ENCODE measurements around the gene TFAP2E.
"Not testable (repeated sequence)": the region's sequence is repeated elsewhere in the genome, so short reads cannot be mapped to it uniquely, and the experiment has no call there.

Gene TFAP2E

GRCh38 chr1:35577071-35577998, 4.2 kb downstream of the TFAP2E start:
- DNase-seq (ENCODE audit: extremely low spot score), result no peak
- POLR2A ChIA-PET, result no interaction called here
- TF ChIP-seq PKNOX1 (IDR thresholded peaks at IDR 0.05) (no peak), TARDBP (IDR thresholded peaks at IDR 0.05) (no peak)
- CTCF ChIA-PET, result no interaction called here

GRCh38 chr1:35580949-35581388, 7.9 kb downstream of the TFAP2E start:
- CTCF ChIA-PET, result interaction anchor here (0.7 kb wide), 1 partner anchor 129 kb away, joined by 5 read pairs; no protein-coding TSS in a partner anchor
- no peak for TF ChIP-seq CTBP1 (IDR thresholded peaks at IDR 0.05; ENCODE audit: borderline replicate concordance)
- no peak for TF ChIP-seq ARNT (IDR thresholded peaks at IDR 0.05)
- TF ChIP-seq NFRKB (IDR thresholded peaks at IDR 0.05), result no peak
- TF ChIP-seq FOXK2 (IDR thresholded peaks at IDR 0.05), result no peak
- TF ChIP-seq SUZ12 (IDR thresholded peaks at IDR 0.05), result no peak
- TF ChIP-seq BHLHE40 (IDR thresholded peaks at IDR 0.05; ENCODE audit: borderline replicate concordance), result no peak
- no peak for TF ChIP-seq TARDBP (IDR thresholded peaks at IDR 0.05)
- TF ChIP-seq LEF1 (IDR thresholded peaks at IDR 0.05; ENCODE audit: borderline replicate concordance), result no peak
- TF ChIP-seq PKNOX1 (IDR thresholded peaks at IDR 0.05), result no peak
- TF ChIP-seq SP1 (IDR thresholded peaks at IDR 0.05), result no peak
- no peak for TF ChIP-seq FOXM1 (IDR thresholded peaks at IDR 0.05; ENCODE audit: borderline replicate concordance)
- no peak for TF ChIP-seq FOXA1 (IDR thresholded peaks at IDR 0.05)
- no peak for TF ChIP-seq ELF4 (IDR thresholded peaks at IDR 0.05)
- TF ChIP-seq HDGF (IDR thresholded peaks at IDR 0.05; ENCODE audit: borderline replicate concordance), result no peak
- TF ChIP-seq L3MBTL2 (conservative IDR thresholded peaks at IDR 0.05), result no peak
- no peak for TF ChIP-seq ZNF384 (IDR thresholded peaks at IDR 0.05)
- DNase-seq (ENCODE audit: extremely low spot score), result no peak
- POLR2A ChIA-PET, result no interaction called here

GRCh38 chr1:35581621-35582020, 8.5 kb downstream of the TFAP2E start:
- DNase-seq (ENCODE audit: extremely low spot score); POLR2A ChIA-PET: not testable (repeated sequence)
- CTCF ChIA-PET, result interaction anchor here (0.7 kb wide), 1 partner anchor 130 kb away, joined by 5 read pairs; no protein-coding TSS in a partner anchor

- POLR2A ChIA-PET, result interaction anchor here (1.5 kb wide), 1 partner anchor 185 kb away, joined by 6 read pairs; the partner anchor contains the start of gene CLSPN
- no peak for DNase-seq (ENCODE audit: extremely low spot score)
- CTCF ChIA-PET, result interaction anchor here (0.9 to 1.6 kb wide), 2 partner anchors 16 to 141 kb away, joined by 3 read pairs; no protein-coding TSS in a partner anchor
- TF ChIP-seq CTBP1 (IDR thresholded peaks at IDR 0.05; ENCODE audit: borderline replicate concordance), result no peak
- TF ChIP-seq FOXM1 (IDR thresholded peaks at IDR 0.05; ENCODE audit: borderline replicate concordance), result no peak
- TF ChIP-seq ARNT (IDR thresholded peaks at IDR 0.05), result no peak
- no peak for TF ChIP-seq SP1 (IDR thresholded peaks at IDR 0.05)
- no peak for TF ChIP-seq TARDBP (IDR thresholded peaks at IDR 0.05)
- TF ChIP-seq ZNF384 (IDR thresholded peaks at IDR 0.05), result no peak
- no peak for TF ChIP-seq L3MBTL2 (conservative IDR thresholded peaks at IDR 0.05)
- no peak for TF ChIP-seq BHLHE40 (IDR thresholded peaks at IDR 0.05; ENCODE audit: borderline replicate concordance)
- no peak for TF ChIP-seq LEF1 (IDR thresholded peaks at IDR 0.05; ENCODE audit: borderline replicate concordance)
- no peak for TF ChIP-seq NFRKB (IDR thresholded peaks at IDR 0.05)
- TF ChIP-seq HDGF (IDR thresholded peaks at IDR 0.05; ENCODE audit: borderline replicate concordance), result no peak
- no peak for TF ChIP-seq ELF4 (IDR thresholded peaks at IDR 0.05)
- TF ChIP-seq PKNOX1 (IDR thresholded peaks at IDR 0.05), result no peak
- TF ChIP-seq SUZ12 (IDR thresholded peaks at IDR 0.05), result no peak
- TF ChIP-seq FOXK2 (IDR thresholded peaks at IDR 0.05), result no peak
- TF ChIP-seq FOXA1 (IDR thresholded peaks at IDR 0.05), result no peak
Observed at GRCh38 chr1:35585281-35585680, 12.2 kb downstream of the TFAP2E start.

- CTCF ChIA-PET, result interaction anchor here (1.6 kb wide), 1 partner anchor 17 kb away, joined by 3 read pairs; no protein-coding TSS in a partner anchor
- POLR2A ChIA-PET, result interaction anchor here (1.5 kb wide), 1 partner anchor 184 kb away, joined by 6 read pairs; the partner anchor contains the start of gene CLSPN
Observed at GRCh38 chr1:35585805-35586204, 12.7 kb downstream of the TFAP2E start.

GRCh38 chr1:35586808-35587207, 13.7 kb downstream of the TFAP2E start:
- CTCF ChIA-PET, result no interaction called here
- DNase-seq (ENCODE audit: extremely low spot score), result no peak
- POLR2A ChIA-PET, result no interaction called here
- TF ChIP-seq SUZ12 (IDR thresholded peaks at IDR 0.05) (no peak), CTBP1 (IDR thresholded peaks at IDR 0.05; ENCODE audit: borderline replicate concordance) (no peak), HDGF (IDR thresholded peaks at IDR 0.05; ENCODE audit: borderline replicate concordance) (no peak), FOXM1 (IDR thresholded peaks at IDR 0.05; ENCODE audit: borderline replicate concordance) (no peak), FOXA1 (IDR thresholded peaks at IDR 0.05) (no peak), ZNF384 (IDR thresholded peaks at IDR 0.05) (no peak), L3MBTL2 (conservative IDR thresholded peaks at IDR 0.05) (no peak), PKNOX1 (IDR thresholded peaks at IDR 0.05) (no peak), ELF4 (IDR thresholded peaks at IDR 0.05) (no peak), SP1 (IDR thresholded peaks at IDR 0.05) (no peak), TARDBP (IDR thresholded peaks at IDR 0.05) (no peak), NFRKB (IDR thresholded peaks at IDR 0.05) (no peak), ARNT (IDR thresholded peaks at IDR 0.05) (no peak), FOXK2 (IDR thresholded peaks at IDR 0.05) (no peak), LEF1 (IDR thresholded peaks at IDR 0.05; ENCODE audit: borderline replicate concordance) (no peak)

More at GRCh38 chr1:35585805-35586204, 12.7 kb downstream of the TFAP2E start:
- DNase-seq (ENCODE audit: extremely low spot score), result not testable (repeated sequence)

Data from HEK293T (cell line).